Measurements from ENCODE around the gene TCF15.

GRCh38 chr20:571754-572441 lies 38.2 kb downstream of the TCF15 start:
- TF ChIP-seq EZH2 (IDR thresholded peaks at IDR 0.05; ENCODE audit: borderline replicate concordance, low read depth, low read length, severe bottlenecking) (no peak), CTCF (IDR thresholded peaks at IDR 0.05; ENCODE audit: borderline replicate concordance, extremely low read depth, low read length, poor library complexity, severe bottlenecking) (no peak)

All from DND-41 (cell line).